Measurements from ENCODE around the gene RECQL.

RECQL gene

DNA sequence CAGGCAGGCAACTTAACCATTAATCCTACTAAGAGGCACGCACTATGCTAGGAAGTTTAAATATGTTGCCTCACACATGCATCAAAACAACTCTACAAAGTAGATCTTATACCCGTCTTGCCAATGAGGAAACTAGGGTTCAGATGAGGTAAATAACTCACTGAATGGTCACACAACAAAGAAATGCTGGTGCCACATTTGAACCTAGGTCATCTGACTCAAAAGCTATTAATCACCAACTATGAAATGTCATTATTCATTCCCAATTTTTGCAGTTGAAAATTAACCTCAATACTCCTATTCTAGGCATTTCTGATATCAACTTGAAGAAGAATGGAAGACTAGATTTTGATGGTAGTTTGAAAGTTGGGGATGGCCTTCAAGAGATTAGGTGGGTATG is 66.7 kb downstream of the RECQL start:
- Histone ChIP-seq H3K27me3 (ENCODE audit: insufficient read depth, poor library complexity, severe bottlenecking) (no peaks in the 10 kb centered on the region), H3K4me3 (replicated peaks; ENCODE audit: insufficient read depth, low read length) (no peak overlapping the region), H3K27ac (replicated peaks) (no peak overlapping the region)
- DNase-seq (ENCODE audit: low read depth in 1 of 2, low spot score in 1 of 2), result no peak
- TF ChIP-seq GABPA (IDR thresholded peaks at IDR 0.05; ENCODE audit: low read depth) (no peak), SPI1 (IDR thresholded peaks at IDR 0.05; ENCODE audit: borderline replicate concordance, low read depth) (no peak), POLR2AphosphoS5 (IDR thresholded peaks at IDR 0.05; ENCODE audit: low read depth) (no peak)
- TF ChIP-seq, protein P1, sequence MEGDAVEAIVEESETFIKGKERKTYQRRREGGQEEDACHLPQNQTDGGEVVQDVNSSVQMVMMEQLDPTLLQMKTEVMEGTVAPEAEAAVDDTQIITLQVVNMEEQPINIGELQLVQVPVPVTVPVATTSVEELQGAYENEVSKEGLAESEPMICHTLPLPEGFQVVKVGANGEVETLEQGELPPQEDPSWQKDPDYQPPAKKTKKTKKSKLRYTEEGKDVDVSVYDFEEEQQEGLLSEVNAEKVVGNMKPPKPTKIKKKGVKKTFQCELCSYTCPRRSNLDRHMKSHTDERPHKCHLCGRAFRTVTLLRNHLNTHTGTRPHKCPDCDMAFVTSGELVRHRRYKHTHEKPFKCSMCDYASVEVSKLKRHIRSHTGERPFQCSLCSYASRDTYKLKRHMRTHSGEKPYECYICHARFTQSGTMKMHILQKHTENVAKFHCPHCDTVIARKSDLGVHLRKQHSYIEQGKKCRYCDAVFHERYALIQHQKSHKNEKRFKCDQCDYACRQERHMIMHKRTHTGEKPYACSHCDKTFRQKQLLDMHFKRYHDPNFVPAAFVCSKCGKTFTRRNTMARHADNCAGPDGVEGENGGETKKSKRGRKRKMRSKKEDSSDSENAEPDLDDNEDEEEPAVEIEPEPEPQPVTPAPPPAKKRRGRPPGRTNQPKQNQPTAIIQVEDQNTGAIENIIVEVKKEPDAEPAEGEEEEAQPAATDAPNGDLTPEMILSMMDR (IDR thresholded peaks at IDR 0.05; ENCODE audit: insufficient read depth, low read length), result no peak
- TF ChIP-seq, protein P2, sequence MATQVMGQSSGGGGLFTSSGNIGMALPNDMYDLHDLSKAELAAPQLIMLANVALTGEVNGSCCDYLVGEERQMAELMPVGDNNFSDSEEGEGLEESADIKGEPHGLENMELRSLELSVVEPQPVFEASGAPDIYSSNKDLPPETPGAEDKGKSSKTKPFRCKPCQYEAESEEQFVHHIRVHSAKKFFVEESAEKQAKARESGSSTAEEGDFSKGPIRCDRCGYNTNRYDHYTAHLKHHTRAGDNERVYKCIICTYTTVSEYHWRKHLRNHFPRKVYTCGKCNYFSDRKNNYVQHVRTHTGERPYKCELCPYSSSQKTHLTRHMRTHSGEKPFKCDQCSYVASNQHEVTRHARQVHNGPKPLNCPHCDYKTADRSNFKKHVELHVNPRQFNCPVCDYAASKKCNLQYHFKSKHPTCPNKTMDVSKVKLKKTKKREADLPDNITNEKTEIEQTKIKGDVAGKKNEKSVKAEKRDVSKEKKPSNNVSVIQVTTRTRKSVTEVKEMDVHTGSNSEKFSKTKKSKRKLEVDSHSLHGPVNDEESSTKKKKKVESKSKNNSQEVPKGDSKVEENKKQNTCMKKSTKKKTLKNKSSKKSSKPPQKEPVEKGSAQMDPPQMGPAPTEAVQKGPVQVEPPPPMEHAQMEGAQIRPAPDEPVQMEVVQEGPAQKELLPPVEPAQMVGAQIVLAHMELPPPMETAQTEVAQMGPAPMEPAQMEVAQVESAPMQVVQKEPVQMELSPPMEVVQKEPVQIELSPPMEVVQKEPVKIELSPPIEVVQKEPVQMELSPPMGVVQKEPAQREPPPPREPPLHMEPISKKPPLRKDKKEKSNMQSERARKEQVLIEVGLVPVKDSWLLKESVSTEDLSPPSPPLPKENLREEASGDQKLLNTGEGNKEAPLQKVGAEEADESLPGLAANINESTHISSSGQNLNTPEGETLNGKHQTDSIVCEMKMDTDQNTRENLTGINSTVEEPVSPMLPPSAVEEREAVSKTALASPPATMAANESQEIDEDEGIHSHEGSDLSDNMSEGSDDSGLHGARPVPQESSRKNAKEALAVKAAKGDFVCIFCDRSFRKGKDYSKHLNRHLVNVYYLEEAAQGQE (IDR thresholded peaks at IDR 0.05; ENCODE audit: insufficient replicate concordance, low read depth), result no peak

DNA sequence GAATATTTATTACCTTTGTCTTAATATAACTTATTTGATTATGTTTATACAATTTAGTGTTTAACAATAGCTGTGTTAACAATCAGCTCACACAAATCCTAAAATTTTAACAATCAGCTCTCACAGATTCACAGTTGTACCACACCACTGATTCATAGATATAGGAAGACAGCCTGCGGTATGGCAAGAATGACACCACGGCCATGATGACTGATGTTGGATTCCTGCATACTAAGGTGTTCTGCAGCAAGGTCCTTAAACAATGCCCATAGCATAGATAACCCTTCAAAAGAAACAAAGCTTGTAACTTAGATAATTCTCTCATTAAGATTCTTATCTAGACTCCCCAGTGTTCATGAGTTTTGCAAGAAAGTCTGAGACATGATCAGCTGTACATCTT is 67.9 kb downstream of the RECQL start:
- no peaks in the 10 kb centered on the region for H3K27me3 ChIP-seq (ENCODE audit: insufficient read depth, poor library complexity, severe bottlenecking)
- H3K4me3 ChIP-seq (replicated peaks; ENCODE audit: insufficient read depth, low read length), result no peak overlapping the region
- TF ChIP-seq SPI1 (IDR thresholded peaks at IDR 0.05; ENCODE audit: borderline replicate concordance, low read depth), result no peak
- no peak for TF ChIP-seq GABPA (IDR thresholded peaks at IDR 0.05; ENCODE audit: low read depth)
- TF ChIP-seq, protein P1 (IDR thresholded peaks at IDR 0.05; ENCODE audit: insufficient read depth, low read length), result no peak
- TF ChIP-seq, protein P2 (IDR thresholded peaks at IDR 0.05; ENCODE audit: insufficient replicate concordance, low read depth), result no peak
- TF ChIP-seq POLR2AphosphoS5 (IDR thresholded peaks at IDR 0.05; ENCODE audit: low read depth), result no peak
- DNase-seq (ENCODE audit: low read depth in 1 of 2, low spot score in 1 of 2), result no peak
- H3K27ac ChIP-seq (replicated peaks), result no peak overlapping the region

DNA sequence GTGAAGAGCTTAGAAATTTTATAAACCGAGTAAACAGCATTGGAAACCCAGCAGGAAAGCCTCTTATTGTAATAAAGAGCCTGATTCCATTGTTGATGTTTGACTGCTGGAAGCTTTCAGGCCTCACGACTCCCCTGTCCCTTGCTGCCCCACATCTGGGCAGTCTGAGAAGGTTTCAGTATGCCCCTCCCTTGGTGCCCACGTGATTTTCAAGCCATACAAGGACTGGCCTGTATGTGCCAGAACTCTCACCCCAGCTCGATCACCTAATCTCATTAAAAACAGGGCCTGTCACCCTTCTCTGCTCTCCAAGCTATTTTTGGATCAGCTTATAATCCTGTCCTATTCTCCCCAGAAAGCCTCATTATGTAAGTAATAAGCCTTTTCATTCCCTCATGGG is 71.4 kb downstream of the RECQL start:
- no peak for DNase-seq (ENCODE audit: low read depth in 1 of 2, low spot score in 1 of 2)
- H3K27ac ChIP-seq (replicated peaks), result no peak overlapping the region
- no peaks in the 10 kb centered on the region for H3K27me3 ChIP-seq (ENCODE audit: insufficient read depth, poor library complexity, severe bottlenecking)
- H3K4me3 ChIP-seq (replicated peaks; ENCODE audit: insufficient read depth, low read length), result no peak overlapping the region
- TF ChIP-seq SPI1 (IDR thresholded peaks at IDR 0.05; ENCODE audit: borderline replicate concordance, low read depth), result no peak
- no peak for TF ChIP-seq POLR2AphosphoS5 (IDR thresholded peaks at IDR 0.05; ENCODE audit: low read depth)
- TF ChIP-seq, protein P2 (IDR thresholded peaks at IDR 0.05; ENCODE audit: insufficient replicate concordance, low read depth), result no peak
- no peak for TF ChIP-seq GABPA (IDR thresholded peaks at IDR 0.05; ENCODE audit: low read depth)
- TF ChIP-seq, protein P1 (IDR thresholded peaks at IDR 0.05; ENCODE audit: insufficient read depth, low read length), result no peak

Measured in HL-60 (cell line).